HG02678 (cell line): ENCODE measurements around the gene PPP3CA.
"Not testable (repeated sequence)": the region's sequence is repeated elsewhere in the genome, so short reads cannot be mapped to it uniquely, and the experiment has no call there.

ENCODE experiments used
- ATAC-seq: cut with Tn5 transposase; IDR thresholded peaks from one replicate; pipeline ENCODE4 v1.9.1; 2021; ENCODE audit warnings: mild to moderate bottlenecking, moderate library complexity; ENCODE audit not compliant: unreplicated experiment

The PPP3CA gene

GRCh38 chr4:101148551-101148950 lies 198.8 kb downstream of the PPP3CA start:
- ATAC-seq = no peak

- ATAC-seq = no peak
Observed at GRCh38 chr4:101147283-101147682, 200.0 kb downstream of the PPP3CA start.

- ATAC-seq = no peak
Observed at GRCh38 chr4:101145021-101145420, 202.3 kb downstream of the PPP3CA start.

- no peak for ATAC-seq
Observed at GRCh38 chr4:101142259-101142658, 205.1 kb downstream of the PPP3CA start.

GRCh38 chr4:101141855-101142254 lies 205.5 kb downstream of the PPP3CA start:
- no peak for ATAC-seq

- no peak for ATAC-seq
Observed at GRCh38 chr4:101141230-101141629, 206.1 kb downstream of the PPP3CA start.

- no peak for ATAC-seq
Observed at GRCh38 chr4:101140228-101140627, 207.1 kb downstream of the PPP3CA start.

GRCh38 chr4:101136373-101137370 lies 210.7 kb downstream of the PPP3CA start:
- no peak for ATAC-seq

- peak; percentile 55 for ATAC-seq
Observed at GRCh38 chr4:101135371-101136010, 211.8 kb downstream of the PPP3CA start.

GRCh38 chr4:101131058-101131457 lies 216.3 kb downstream of the PPP3CA start:
- ATAC-seq = not testable (repeated sequence)

- ATAC-seq = not testable (repeated sequence)
Observed at GRCh38 chr4:101128898-101129297, 218.4 kb downstream of the PPP3CA start.

GRCh38 chr4:101128473-101128872 lies 218.9 kb downstream of the PPP3CA start:
- ATAC-seq = no peak

GRCh38 chr4:101127176-101127790 lies 220.0 kb downstream of the PPP3CA start:
- no peak for ATAC-seq

GRCh38 chr4:101126059-101126458 lies 221.3 kb downstream of the PPP3CA start:
- ATAC-seq = no peak

GRCh38 chr4:101125045-101125942 lies 222.0 kb downstream of the PPP3CA start:
- no peak for ATAC-seq

- ATAC-seq = no peak
Observed at GRCh38 chr4:101123231-101123630, 224.1 kb downstream of the PPP3CA start.

GRCh38 chr4:101122019-101122418 lies 225.3 kb downstream of the PPP3CA start:
- ATAC-seq = no peak

GRCh38 chr4:101119141-101119540 lies 228.2 kb downstream of the PPP3CA start:
- ATAC-seq = no peak

GRCh38 chr4:101118617-101119016 lies 228.7 kb downstream of the PPP3CA start:
- ATAC-seq = no peak

GRCh38 chr4:101115887-101116286 lies 231.4 kb downstream of the PPP3CA start:
- no peak for ATAC-seq
